ENCODE results near the gene DOCK6.

GRCh38 chr19:11165486-11166030 is 96.8 kb downstream of the DOCK6 start:
- TF ChIP-seq GATA2 (IDR thresholded peaks at IDR 0.05; ENCODE audit: low read depth, low read length) (no peak), GATA3 (IDR thresholded peaks at IDR 0.05; ENCODE audit: low read depth, low read length) (no peak)
